Measurements from ENCODE around the gene ACTR6.
"Not testable (repeated sequence)": the region's sequence is repeated elsewhere in the genome, so short reads cannot be mapped to it uniquely, and the experiment has no call there.

Gene ACTR6

GRCh38 chr12:100200463-100201181, at the start of gene ACTR6:
Gene ACTR6 (plus strand): TSS chr12:100200815. CDS start chr12:100200852, 37 bp downstream.
- DNase-seq (ENCODE audit: low spot score): peak; percentile 95

- DNase-seq (ENCODE audit: low spot score): no peak
These were observed 48.8 kb upstream of the ACTR6 start for GRCh38 chr12:100151769-100152168.

- no peak for DNase-seq (ENCODE audit: low spot score)
These were observed 47.5 kb upstream of the ACTR6 start for GRCh38 chr12:100153131-100153530.

GRCh38 chr12:100154474-100155247, 46.0 kb upstream of the ACTR6 start:
- DNase-seq (ENCODE audit: low spot score): peak; percentile 48

- DNase-seq (ENCODE audit: low spot score): no peak
These were observed 43.7 kb upstream of the ACTR6 start for GRCh38 chr12:100156731-100157426.

- no peak for DNase-seq (ENCODE audit: low spot score)
These were observed 43.2 kb upstream of the ACTR6 start for GRCh38 chr12:100157427-100157821.

- no peak for DNase-seq (ENCODE audit: low spot score)
These were observed 42.1 kb upstream of the ACTR6 start for GRCh38 chr12:100158535-100158934.

GRCh38 chr12:100159391-100160104, 41.1 kb upstream of the ACTR6 start:
- DNase-seq (ENCODE audit: low spot score): no peak

GRCh38 chr12:100163416-100164152, 37.0 kb upstream of the ACTR6 start:
- peak; percentile 84 for DNase-seq (ENCODE audit: low spot score)

- no peak for DNase-seq (ENCODE audit: low spot score)
These were observed 36.4 kb upstream of the ACTR6 start for GRCh38 chr12:100164153-100164704.

GRCh38 chr12:100165356-100165755, 35.3 kb upstream of the ACTR6 start:
- no peak for DNase-seq (ENCODE audit: low spot score)

- no peak for DNase-seq (ENCODE audit: low spot score)
These were observed 34.4 kb upstream of the ACTR6 start for GRCh38 chr12:100166232-100166631.

GRCh38 chr12:100168562-100168961, 32.1 kb upstream of the ACTR6 start:
- DNase-seq (ENCODE audit: low spot score): no peak

GRCh38 chr12:100169345-100169744, 31.3 kb upstream of the ACTR6 start:
- no peak for DNase-seq (ENCODE audit: low spot score)

GRCh38 chr12:100170313-100170858, 30.2 kb upstream of the ACTR6 start:
- DNase-seq (ENCODE audit: low spot score): no peak

GRCh38 chr12:100171248-100171647, 29.4 kb upstream of the ACTR6 start:
- no peak for DNase-seq (ENCODE audit: low spot score)

GRCh38 chr12:100173111-100173510, 27.5 kb upstream of the ACTR6 start:
- DNase-seq (ENCODE audit: low spot score): no peak

- no peak for DNase-seq (ENCODE audit: low spot score)
These were observed 26.1 kb upstream of the ACTR6 start for GRCh38 chr12:100174495-100174894.

GRCh38 chr12:100176493-100176892, 24.1 kb upstream of the ACTR6 start:
- DNase-seq (ENCODE audit: low spot score): not testable (repeated sequence)

GRCh38 chr12:100179252-100179651, 21.4 kb upstream of the ACTR6 start:
- DNase-seq (ENCODE audit: low spot score): no peak
